ENCODE results near the gene ARRB1. TPM values are rescaled to one million over a fixed set of nuclear protein-coding genes. Genes with fewer than 3 reads are reported as not detected.
A peak's percentile ranks its signal among the peaks of the same experiment; 100 is the strongest.

The ARRB1 gene
- total and polyA plus RNA-seq, 2 of the 13 experiments (the other 11 are each of a cell fraction or from before 2014, with no cell fraction given), result 22.5 to 35.7 TPM

DNA sequence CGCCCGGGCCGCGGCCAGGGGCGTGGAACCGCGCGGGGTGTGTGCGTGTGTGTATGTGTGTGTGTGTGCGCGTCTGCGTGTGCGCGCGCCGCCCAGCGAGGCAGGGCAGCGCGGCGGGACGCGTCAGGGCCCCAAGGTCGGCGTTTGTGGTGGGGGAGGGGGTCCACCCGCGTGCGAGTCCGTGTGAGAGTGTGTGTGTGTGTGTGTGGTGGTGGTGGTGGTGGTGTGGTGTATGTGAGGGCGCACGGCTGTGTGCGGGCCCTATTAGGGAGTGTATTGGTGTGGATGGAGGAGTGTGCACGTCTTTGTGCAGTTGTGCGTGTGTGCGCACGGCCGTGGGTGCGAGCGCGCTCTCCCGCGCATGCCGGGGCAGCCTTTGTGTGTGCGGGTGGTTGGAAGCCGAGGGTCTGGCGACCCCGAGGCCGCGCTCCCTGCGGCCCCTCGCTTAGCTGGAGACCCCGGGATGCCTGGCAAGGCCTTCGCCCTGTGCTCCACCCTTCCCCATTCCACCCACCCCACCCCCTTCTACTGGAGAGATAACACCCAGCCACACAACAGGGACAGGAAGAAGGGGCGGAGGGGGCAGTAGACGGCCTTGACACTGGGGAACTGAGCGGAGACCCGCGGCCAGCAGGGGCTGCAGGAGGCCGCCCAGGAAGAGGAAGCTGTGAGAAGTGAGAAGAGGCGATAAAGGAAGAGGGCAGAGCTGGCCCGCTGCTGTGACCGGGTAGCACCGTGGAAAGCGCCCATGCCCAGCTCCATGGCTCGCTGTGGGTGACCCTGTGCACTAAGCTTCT, 528 bp upstream of the ARRB1 start (continued):
- TF ChIP-seq, protein P1, sequence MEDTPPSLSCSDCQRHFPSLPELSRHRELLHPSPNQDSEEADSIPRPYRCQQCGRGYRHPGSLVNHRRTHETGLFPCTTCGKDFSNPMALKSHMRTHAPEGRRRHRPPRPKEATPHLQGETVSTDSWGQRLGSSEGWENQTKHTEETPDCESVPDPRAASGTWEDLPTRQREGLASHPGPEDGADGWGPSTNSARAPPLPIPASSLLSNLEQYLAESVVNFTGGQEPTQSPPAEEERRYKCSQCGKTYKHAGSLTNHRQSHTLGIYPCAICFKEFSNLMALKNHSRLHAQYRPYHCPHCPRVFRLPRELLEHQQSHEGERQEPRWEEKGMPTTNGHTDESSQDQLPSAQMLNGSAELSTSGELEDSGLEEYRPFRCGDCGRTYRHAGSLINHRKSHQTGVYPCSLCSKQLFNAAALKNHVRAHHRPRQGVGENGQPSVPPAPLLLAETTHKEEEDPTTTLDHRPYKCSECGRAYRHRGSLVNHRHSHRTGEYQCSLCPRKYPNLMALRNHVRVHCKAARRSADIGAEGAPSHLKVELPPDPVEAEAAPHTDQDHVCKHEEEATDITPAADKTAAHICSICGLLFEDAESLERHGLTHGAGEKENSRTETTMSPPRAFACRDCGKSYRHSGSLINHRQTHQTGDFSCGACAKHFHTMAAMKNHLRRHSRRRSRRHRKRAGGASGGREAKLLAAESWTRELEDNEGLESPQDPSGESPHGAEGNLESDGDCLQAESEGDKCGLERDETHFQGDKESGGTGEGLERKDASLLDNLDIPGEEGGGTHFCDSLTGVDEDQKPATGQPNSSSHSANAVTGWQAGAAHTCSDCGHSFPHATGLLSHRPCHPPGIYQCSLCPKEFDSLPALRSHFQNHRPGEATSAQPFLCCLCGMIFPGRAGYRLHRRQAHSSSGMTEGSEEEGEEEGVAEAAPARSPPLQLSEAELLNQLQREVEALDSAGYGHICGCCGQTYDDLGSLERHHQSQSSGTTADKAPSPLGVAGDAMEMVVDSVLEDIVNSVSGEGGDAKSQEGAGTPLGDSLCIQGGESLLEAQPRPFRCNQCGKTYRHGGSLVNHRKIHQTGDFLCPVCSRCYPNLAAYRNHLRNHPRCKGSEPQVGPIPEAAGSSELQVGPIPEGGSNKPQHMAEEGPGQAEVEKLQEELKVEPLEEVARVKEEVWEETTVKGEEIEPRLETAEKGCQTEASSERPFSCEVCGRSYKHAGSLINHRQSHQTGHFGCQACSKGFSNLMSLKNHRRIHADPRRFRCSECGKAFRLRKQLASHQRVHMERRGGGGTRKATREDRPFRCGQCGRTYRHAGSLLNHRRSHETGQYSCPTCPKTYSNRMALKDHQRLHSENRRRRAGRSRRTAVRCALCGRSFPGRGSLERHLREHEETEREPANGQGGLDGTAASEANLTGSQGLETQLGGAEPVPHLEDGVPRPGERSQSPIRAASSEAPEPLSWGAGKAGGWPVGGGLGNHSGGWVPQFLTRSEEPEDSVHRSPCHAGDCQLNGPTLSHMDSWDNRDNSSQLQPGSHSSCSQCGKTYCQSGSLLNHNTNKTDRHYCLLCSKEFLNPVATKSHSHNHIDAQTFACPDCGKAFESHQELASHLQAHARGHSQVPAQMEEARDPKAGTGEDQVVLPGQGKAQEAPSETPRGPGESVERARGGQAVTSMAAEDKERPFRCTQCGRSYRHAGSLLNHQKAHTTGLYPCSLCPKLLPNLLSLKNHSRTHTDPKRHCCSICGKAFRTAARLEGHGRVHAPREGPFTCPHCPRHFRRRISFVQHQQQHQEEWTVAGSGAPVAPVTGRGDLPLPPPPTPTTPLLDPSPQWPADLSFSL (CRISPR knock-in tag; IDR thresholded peaks at IDR 0.05), result peak; percentile 93
- peak; percentile 87 for TF ChIP-seq HNRNPK (IDR thresholded peaks at IDR 0.05; ENCODE audit: low read depth, low read length, poor library complexity, severe bottlenecking)
- TF ChIP-seq, protein P2, sequence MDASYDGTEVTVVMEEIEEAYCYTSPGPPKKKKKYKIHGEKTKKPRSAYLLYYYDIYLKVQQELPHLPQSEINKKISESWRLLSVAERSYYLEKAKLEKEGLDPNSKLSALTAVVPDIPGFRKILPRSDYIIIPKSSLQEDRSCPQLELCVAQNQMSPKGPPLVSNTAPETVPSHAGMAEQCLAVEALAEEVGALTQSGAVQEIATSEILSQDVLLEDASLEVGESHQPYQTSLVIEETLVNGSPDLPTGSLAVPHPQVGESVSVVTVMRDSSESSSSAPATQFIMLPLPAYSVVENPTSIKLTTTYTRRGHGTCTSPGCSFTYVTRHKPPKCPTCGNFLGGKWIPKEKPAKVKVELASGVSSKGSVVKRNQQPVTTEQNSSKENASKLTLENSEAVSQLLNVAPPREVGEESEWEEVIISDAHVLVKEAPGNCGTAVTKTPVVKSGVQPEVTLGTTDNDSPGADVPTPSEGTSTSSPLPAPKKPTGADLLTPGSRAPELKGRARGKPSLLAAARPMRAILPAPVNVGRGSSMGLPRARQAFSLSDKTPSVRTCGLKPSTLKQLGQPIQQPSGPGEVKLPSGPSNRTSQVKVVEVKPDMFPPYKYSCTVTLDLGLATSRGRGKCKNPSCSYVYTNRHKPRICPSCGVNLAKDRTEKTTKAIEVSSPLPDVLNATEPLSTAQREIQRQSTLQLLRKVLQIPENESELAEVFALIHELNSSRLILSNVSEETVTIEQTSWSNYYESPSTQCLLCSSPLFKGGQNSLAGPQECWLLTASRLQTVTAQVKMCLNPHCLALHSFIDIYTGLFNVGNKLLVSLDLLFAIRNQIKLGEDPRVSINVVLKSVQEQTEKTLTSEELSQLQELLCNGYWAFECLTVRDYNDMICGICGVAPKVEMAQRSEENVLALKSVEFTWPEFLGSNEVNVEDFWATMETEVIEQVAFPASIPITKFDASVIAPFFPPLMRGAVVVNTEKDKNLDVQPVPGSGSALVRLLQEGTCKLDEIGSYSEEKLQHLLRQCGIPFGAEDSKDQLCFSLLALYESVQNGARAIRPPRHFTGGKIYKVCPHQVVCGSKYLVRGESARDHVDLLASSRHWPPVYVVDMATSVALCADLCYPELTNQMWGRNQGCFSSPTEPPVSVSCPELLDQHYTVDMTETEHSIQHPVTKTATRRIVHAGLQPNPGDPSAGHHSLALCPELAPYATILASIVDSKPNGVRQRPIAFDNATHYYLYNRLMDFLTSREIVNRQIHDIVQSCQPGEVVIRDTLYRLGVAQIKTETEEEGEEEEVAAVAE (CRISPR knock-in tag; IDR thresholded peaks at IDR 0.05; ENCODE audit: borderline replicate concordance), result no peak
- peak; percentile 27 for TF ChIP-seq SRSF1 (optimal IDR thresholded peaks at IDR 0.05; ENCODE audit: low read depth, low read length)
- no peak for TF ChIP-seq ZBTB3 (CRISPR knock-in tag; IDR thresholded peaks at IDR 0.05; ENCODE audit: borderline replicate concordance, low read depth)
- peak; percentile 65 for TF ChIP-seq FOSL2 (CRISPR knock-in tag; IDR thresholded peaks at IDR 0.05)
- peak; percentile 25 for TF ChIP-seq PCBP2 (optimal IDR thresholded peaks at IDR 0.05; ENCODE audit: low read depth, low read length, poor library complexity, severe bottlenecking)
- TF ChIP-seq FOXA3 (CRISPR knock-in tag; IDR thresholded peaks at IDR 0.05), result peak; percentile 56
- TF ChIP-seq ZNF792 (CRISPR knock-in tag; IDR thresholded peaks at IDR 0.05), result no peak; the same call in 1 of the 2 replicates
- TF ChIP-seq, protein P3, sequence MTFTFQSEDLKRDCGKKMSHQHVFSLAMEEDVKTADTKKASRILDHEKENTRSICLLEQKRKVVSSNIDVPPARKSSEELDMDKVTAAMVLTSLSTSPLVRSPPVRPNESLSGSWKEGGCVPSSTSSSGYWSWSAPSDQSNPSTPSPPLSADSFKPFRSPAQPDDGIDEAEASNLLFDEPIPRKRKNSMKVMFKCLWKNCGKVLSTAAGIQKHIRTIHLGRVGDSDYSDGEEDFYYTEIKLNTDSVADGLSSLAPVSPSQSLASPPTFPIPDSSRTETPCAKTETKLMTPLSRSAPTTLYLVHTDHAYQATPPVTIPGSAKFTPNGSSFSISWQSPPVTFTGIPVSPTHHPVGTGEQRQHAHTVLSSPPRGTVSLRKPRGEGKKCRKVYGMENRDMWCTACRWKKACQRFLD (CRISPR knock-in tag; IDR thresholded peaks at IDR 0.05; ENCODE audit: borderline replicate concordance), result no peak
- TF ChIP-seq KDM1A (CRISPR knock-in tag; IDR thresholded peaks at IDR 0.05), result no peak
- TF ChIP-seq ZNF546 (CRISPR knock-in tag; conservative IDR thresholded peaks at IDR 0.05), result 0 out of 2 replicates have a peak, but pooled peaks have one; percentile 32
- TF ChIP-seq NPAS2 (CRISPR knock-in tag; IDR thresholded peaks at IDR 0.05; ENCODE audit: borderline replicate concordance), result no peak
- TF ChIP-seq HOXA3 (CRISPR knock-in tag; IDR thresholded peaks at IDR 0.05), result peak; percentile 62
- TF ChIP-seq, protein P4, sequence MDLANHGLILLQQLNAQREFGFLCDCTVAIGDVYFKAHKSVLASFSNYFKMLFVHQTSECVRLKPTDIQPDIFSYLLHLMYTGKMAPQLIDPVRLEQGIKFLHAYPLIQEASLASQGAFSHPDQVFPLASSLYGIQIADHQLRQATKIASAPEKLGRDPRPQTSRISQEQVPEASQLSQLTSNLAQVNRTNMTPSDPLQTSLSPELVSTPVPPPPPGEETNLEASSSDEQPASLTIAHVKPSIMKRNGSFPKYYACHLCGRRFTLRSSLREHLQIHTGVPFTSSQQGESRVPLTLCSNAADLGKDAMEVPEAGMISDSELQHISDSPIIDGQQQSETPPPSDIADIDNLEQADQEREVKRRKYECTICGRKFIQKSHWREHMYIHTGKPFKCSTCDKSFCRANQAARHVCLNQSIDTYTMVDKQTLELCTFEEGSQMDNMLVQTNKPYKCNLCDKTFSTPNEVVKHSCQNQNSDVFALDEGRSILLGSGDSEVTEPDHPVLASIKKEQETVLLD (CRISPR knock-in tag; IDR thresholded peaks at IDR 0.05; ENCODE audit: low read depth), result peak; percentile 66; the same call in 1 of the 2 replicates
